ENCODE data around the gene KCNQ1.

The KCNQ1 gene

GRCh38 chr11:2760196-2760871 lies 315.5 kb downstream of the KCNQ1 start:
- DNase-seq, result no peak

GRCh38 chr11:2761131-2762030 lies 316.6 kb downstream of the KCNQ1 start:
- no peak for DNase-seq

- no peak for DNase-seq
Measured at GRCh38 chr11:2762031-2762380, 317.2 kb downstream of the KCNQ1 start.

- no peak for DNase-seq
Measured at GRCh38 chr11:2762451-2762850, 317.6 kb downstream of the KCNQ1 start.

GRCh38 chr11:2763984-2764383 lies 319.2 kb downstream of the KCNQ1 start:
- DNase-seq, result no peak

GRCh38 chr11:2765491-2765890 lies 320.7 kb downstream of the KCNQ1 start:
- DNase-seq, result no peak

GRCh38 chr11:2766166-2766565 lies 321.4 kb downstream of the KCNQ1 start:
- no peak for DNase-seq

- no peak for DNase-seq
Measured at GRCh38 chr11:2767071-2767470, 322.3 kb downstream of the KCNQ1 start.

GRCh38 chr11:2767801-2768200 lies 323.0 kb downstream of the KCNQ1 start:
- no peak for DNase-seq

GRCh38 chr11:2768471-2769408 lies 323.9 kb downstream of the KCNQ1 start:
- peak; percentile 56 for DNase-seq

- DNase-seq, result no peak
Measured at GRCh38 chr11:2769409-2770095, 324.7 kb downstream of the KCNQ1 start.

- no peak for DNase-seq
Measured at GRCh38 chr11:2770096-2770751, 325.4 kb downstream of the KCNQ1 start.

GRCh38 chr11:2770761-2771301 lies 326.0 kb downstream of the KCNQ1 start:
- DNase-seq, result no peak

- no peak for DNase-seq
Measured at GRCh38 chr11:2771758-2772466, 327.1 kb downstream of the KCNQ1 start.

GRCh38 chr11:2772544-2773031 lies 327.8 kb downstream of the KCNQ1 start:
- no peak for DNase-seq

GRCh38 chr11:2774173-2775082 lies 329.6 kb downstream of the KCNQ1 start:
- DNase-seq, result no peak

- no peak for DNase-seq
Measured at GRCh38 chr11:2775083-2775625, 330.3 kb downstream of the KCNQ1 start.

GRCh38 chr11:2775626-2776350 lies 331.0 kb downstream of the KCNQ1 start:
- no peak for DNase-seq

All from amniotic stem cell (primary cell).